Measurements from ENCODE around the gene MRPL12. TPM values are rescaled to one million over a fixed set of nuclear protein-coding genes. Genes with fewer than 3 reads are reported as not detected.
A peak's percentile ranks its signal among the peaks of the same experiment; 100 is the strongest.

MRPL12 gene
- polyA plus RNA-seq, 3 donors = 21.2 to 57.0 (median 38.3) TPM

GRCh38 chr17:81656118-81656743 is 46.9 kb upstream of the MRPL12 start, which contains the start of gene PDE6G:
Gene PDE6G (minus strand): TSS chr17:81656542. CDS start chr17:81653305, 3,237 bp downstream.
- intact Hi-C loops (cut with micrococcal nuclease) = no loop called here
- Histone ChIP-seq H3K27ac (ENCODE audit: low read depth in 1 of 2, low read length in 2 of 2) (no peak within 1 kb of the TSS), H3K9ac (ENCODE audit: insufficient read depth, low read length, poor library complexity, severe bottlenecking) (peak within 1 kb of the TSS; percentile 8), H3K36me3 (replicated peaks in 1 of 2; ENCODE audit: control insufficient read depth in 1 of 2, insufficient read depth in 2 of 2, low read length in 2 of 2) (no peaks in the 10 kb centered on the region), H3K4me1 (ENCODE audit: control insufficient read depth in 1 of 2, insufficient read depth in 2 of 2, low read length in 2 of 2) (peaks cover 19 to 26% of the 10 kb centered on the region in 2 donors), H3K27me3 (ENCODE audit: control insufficient read depth in 2 of 2, insufficient read depth in 2 of 2, low read length in 2 of 2) (no peaks in the 10 kb centered on the region), H3K79me2 (ENCODE audit: insufficient read depth, low read length) (no peaks in the 10 kb centered on the region), H3K4me2 (replicated peaks; ENCODE audit: extremely low read depth, low read length, poor library complexity, severe bottlenecking) (peak within 1 kb of the TSS; percentile 16), H4K20me1 (ENCODE audit: insufficient read depth, low read length) (no peaks in the 10 kb centered on the region), H3K9me3 (replicated peaks in 1 of 2; ENCODE audit: control insufficient read depth in 1 of 2, insufficient read depth in 1 of 2, low read length in 2 of 2) (no peaks in the 10 kb centered on the region), H2AFZ (ENCODE audit: insufficient read depth, low read depth, low read length, poor library complexity, severe bottlenecking) (peak within 1 kb of the TSS; percentile 30), H3K4me3 (replicated peaks in 1 of 3; ENCODE audit: low read depth in 2 of 3, low read length in 3 of 3) (no peak within 1 kb of the TSS)
- DNase-seq = no peak
- Mint-ChIP-seq H3K9me3 (peaks cover 0 to 1% (median 0%) of the 10 kb centered on the region in 7 donors), H3K4me1 (peaks cover 21% of the 10 kb centered on the region), H3K27me3 (ENCODE audit: low read depth in 3 of 3) (peaks cover 6 to 15% (median 12%) of the 10 kb centered on the region in 3 donors), H3K27ac (peak within 1 kb of the TSS in 3 of 7 donors; percentile 20 to 37 (median 30)), H3K36me3 (no peaks in the 10 kb centered on the region), H3K4me3 (peak within 1 kb of the TSS in 1 of 2 donors; percentile 55)
- no peak for TF ChIP-seq CTCF (IDR thresholded peaks at IDR 0.05)
- 89% methylated on average over 15 of the region's 15 CpGs for WGBS (ENCODE audit: insufficient coverage)

GRCh38 chr17:81656835-81657234 is 46.3 kb upstream of the MRPL12 start:
- Histone ChIP-seq H3K4me1 (ENCODE audit: control insufficient read depth in 1 of 2, insufficient read depth in 2 of 2, low read length in 2 of 2) (peaks cover 19 to 26% of the 10 kb centered on the region in 2 donors), H3K79me2 (ENCODE audit: insufficient read depth, low read length) (no peaks in the 10 kb centered on the region), H3K4me2 (replicated peaks; ENCODE audit: extremely low read depth, low read length, poor library complexity, severe bottlenecking) (peak overlapping the region; percentile 16), H3K4me3 (replicated peaks in 1 of 3; ENCODE audit: low read depth in 2 of 3, low read length in 3 of 3) (no peak overlapping the region), H3K9ac (ENCODE audit: insufficient read depth, low read length, poor library complexity, severe bottlenecking) (peak overlapping the region; percentile 8), H3K27ac (ENCODE audit: low read depth in 1 of 2, low read length in 2 of 2) (no peak overlapping the region), H3K27me3 (ENCODE audit: control insufficient read depth in 2 of 2, insufficient read depth in 2 of 2, low read length in 2 of 2) (no peaks in the 10 kb centered on the region), H4K20me1 (ENCODE audit: insufficient read depth, low read length) (no peaks in the 10 kb centered on the region), H3K9me3 (replicated peaks in 1 of 2; ENCODE audit: control insufficient read depth in 1 of 2, insufficient read depth in 1 of 2, low read length in 2 of 2) (no peaks in the 10 kb centered on the region), H2AFZ (ENCODE audit: insufficient read depth, low read depth, low read length, poor library complexity, severe bottlenecking) (peak overlapping the region; percentile 30), H3K36me3 (replicated peaks in 1 of 2; ENCODE audit: control insufficient read depth in 1 of 2, insufficient read depth in 2 of 2, low read length in 2 of 2) (no peaks in the 10 kb centered on the region)
- intact Hi-C loops (cut with micrococcal nuclease) = no loop called here
- Mint-ChIP-seq H3K4me1 (peaks cover 21% of the 10 kb centered on the region), H3K9me3 (peaks cover 0 to 1% (median 0%) of the 10 kb centered on the region in 7 donors), H3K36me3 (no peaks in the 10 kb centered on the region), H3K27me3 (ENCODE audit: low read depth in 3 of 3) (peaks cover 6 to 15% (median 12%) of the 10 kb centered on the region in 3 donors), H3K27ac (peak overlapping the region in 3 of 7 donors; percentile 2 to 37 (median 20)), H3K4me3 (peak overlapping the region in 1 of 2 donors; percentile 55)
- 19% methylated on average over 3 of the region's 4 CpGs for WGBS (ENCODE audit: insufficient coverage)
- TF ChIP-seq CTCF (IDR thresholded peaks at IDR 0.05) = no peak
- no peak for DNase-seq

All from CD14-positive monocyte (primary cell).